GM19397 (cell line): ENCODE results near the gene PIGR.

Experiments
- ATAC-seq: cut with Tn5 transposase; IDR thresholded peaks from one replicate; pipeline ENCODE4 v1.9.1; 2021; ENCODE audit warnings: mild to moderate bottlenecking, moderate library complexity; ENCODE audit not compliant: unreplicated experiment

PIGR gene

GRCh38 chr1:206946261-206946660 lies at the start of gene PIGR:
TSS of gene PIGR (minus strand) at chr1:206946466. CDS start at chr1:206940531, 5,935 bp downstream.
- no peak for ATAC-seq

DNA sequence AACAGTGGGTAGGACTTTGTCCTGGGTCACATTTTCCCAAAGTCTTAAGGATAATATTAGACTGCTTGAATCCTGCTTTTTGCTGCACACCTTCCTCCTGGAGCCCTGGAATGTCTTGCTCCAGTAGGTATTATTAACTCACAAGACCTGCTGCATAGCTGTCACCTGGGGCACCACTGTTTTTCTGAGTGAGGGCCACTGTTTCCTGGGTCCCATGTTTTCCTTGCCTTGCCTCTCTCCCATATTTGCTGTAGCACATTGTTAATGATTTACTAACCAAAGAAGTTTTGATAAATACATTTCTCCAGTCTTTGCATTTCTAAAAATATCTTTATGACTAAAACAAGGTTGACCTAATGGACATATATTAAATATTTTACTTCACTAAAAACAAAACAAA lies 46.5 kb upstream of the PIGR start:
- ATAC-seq: no peak

GRCh38 chr1:206987873-206988272 lies 41.6 kb upstream of the PIGR start:
- no peak for ATAC-seq

DNA sequence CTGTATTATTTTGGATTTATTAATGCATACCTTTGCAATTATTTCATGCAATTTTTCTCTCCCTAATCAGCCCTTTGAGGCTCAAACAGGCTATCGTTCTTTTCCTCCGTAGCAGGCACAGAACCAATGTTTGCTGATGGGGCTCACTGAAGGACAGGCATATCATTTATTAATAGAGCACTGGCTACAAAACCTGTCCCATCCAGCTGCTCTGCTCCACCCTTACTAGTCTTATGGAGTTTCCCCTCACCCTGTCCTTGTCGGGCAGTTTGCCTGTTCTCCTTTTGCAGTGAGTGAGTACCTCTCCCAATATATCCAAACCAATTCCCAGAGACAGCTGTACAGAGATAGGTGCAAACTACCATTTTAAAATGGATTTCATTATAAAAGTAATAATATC lies 40.6 kb upstream of the PIGR start:
- no peak for ATAC-seq

DNA sequence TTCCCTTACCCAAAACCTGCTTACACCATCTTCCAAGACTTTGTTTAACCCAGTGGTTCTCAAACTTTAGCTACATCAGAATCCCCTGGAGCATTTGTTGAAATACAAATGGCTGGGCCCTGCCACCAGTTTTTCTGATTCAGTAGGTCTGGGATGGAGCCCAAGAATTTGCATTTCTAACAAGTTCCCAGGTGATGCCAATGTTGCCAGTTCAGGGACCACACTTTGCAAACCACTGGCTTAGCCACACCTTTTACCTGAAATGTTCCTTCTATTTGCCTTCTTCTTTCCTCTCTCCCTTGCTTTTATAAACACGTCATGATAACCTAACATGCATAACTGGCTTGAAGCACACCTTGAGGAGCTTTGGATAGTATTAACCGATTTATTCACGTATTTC lies 40.1 kb upstream of the PIGR start:
- no peak for ATAC-seq

- ATAC-seq: no peak
Observed at GRCh38 chr1:206985162-206985749, 39.0 kb upstream of the PIGR start.

- ATAC-seq: no peak
Observed at GRCh38 chr1:206982216-206982615, 36.0 kb upstream of the PIGR start.

GRCh38 chr1:206979379-206980043 lies 33.2 kb upstream of the PIGR start:
- ATAC-seq: no peak

- ATAC-seq: no peak
Observed at GRCh38 chr1:206978259-206978658, 32.0 kb upstream of the PIGR start.

GRCh38 chr1:206975306-206975705 lies 29.0 kb upstream of the PIGR start:
- ATAC-seq: no peak

DNA sequence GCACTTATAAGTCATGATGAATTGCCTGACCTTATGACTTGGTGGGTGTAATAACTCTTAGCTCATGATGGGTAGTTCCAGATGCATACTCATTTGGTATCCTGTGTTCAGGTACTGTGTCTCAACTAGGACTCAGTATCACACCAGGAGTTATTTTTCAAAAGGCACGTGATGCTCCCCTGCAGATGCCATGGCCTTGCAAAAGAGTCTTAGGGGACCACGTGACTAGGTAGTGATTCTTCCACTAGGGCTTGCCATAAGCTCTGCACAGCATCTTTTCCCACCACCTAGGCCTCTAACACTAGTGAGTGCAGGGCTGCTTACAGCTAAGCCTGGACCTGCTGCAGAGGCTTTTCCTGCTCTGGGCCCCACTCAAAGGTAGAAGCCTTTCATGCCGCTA lies 27.9 kb upstream of the PIGR start:
- ATAC-seq: no peak

DNA sequence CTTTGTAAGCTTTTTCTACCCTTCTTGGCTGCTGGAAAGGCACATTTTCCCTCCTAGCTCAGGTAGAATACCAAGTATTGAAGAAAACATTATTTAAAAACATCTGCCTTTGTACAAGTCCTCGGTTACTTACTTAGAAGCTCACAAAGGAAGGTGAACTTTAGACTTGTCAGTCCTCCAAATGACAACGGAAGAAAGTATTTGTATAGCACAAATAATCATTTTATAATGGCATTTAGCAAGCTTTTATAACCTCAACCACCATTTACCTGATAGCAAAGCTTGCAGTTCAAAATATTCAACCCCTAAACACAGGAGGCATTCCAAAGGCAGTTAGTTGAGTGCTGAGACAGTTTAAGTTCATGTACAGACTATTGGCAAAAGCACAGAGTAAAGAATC lies 26.5 kb upstream of the PIGR start:
- no peak for ATAC-seq

GRCh38 chr1:206971029-206971655 lies 24.9 kb upstream of the PIGR start:
- no peak for ATAC-seq

GRCh38 chr1:206970446-206970845 lies 24.2 kb upstream of the PIGR start, which contains the start of gene FCAMR:
TSS of gene FCAMR (minus strand) at chr1:206970460. CDS start at chr1:206970125, 335 bp downstream.
- no peak for ATAC-seq

DNA sequence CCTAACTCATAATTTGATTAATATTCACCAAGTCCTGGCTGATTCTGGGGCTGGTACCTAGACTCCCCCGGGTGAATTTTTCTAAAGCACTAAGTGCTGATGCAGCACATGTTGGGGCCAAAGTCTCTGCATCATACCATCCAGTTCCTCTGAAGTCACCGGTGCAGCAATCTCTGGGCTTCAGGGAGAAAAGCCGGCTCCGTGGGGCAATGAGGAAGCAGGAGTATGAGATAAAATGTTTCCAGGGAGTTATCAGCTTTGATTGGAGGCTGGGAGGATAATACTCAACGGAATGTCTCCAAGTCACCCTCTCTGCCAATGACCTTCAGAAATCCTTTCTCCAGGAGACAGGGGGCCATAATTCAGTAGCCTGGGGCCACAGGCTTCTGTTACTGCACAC lies 22.8 kb upstream of the PIGR start:
- no peak for ATAC-seq

DNA sequence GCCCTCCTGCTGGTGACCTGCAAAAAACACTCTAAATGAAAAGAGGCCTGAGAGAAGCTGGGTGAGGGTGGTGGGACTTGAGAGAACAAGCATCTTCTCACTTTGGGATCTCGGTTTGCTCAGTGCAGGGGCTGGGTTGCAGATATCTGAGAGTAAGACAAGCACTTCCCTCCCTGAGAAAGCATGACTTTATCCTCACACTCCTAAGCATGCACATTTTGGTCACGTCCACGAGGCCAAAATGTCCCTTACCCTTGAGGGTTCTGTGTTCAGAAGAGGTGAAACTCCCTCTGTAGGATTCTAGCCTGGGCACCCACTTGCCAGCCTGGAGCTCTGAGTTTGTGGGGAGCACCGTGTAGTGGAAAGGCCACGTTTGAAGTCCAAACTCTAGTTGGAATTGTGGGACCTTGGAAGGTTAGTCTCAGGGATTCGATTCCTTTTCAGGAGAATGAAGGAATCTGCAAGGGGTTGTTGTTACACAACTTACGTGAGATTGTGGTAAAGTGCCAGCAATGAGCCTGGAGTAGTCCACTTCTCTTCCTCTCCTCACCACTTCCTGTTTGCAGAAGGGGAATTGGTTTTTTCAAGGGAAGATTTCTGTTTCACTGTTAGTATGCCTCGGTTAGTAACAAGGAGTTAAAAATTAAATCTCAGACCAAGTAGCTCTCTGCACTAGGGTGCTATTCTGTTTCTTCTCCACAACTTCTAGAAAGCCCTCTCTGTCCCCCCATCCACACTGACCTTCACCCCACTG lies 21.0 kb upstream of the PIGR start:
- peak; percentile 45 for ATAC-seq

DNA sequence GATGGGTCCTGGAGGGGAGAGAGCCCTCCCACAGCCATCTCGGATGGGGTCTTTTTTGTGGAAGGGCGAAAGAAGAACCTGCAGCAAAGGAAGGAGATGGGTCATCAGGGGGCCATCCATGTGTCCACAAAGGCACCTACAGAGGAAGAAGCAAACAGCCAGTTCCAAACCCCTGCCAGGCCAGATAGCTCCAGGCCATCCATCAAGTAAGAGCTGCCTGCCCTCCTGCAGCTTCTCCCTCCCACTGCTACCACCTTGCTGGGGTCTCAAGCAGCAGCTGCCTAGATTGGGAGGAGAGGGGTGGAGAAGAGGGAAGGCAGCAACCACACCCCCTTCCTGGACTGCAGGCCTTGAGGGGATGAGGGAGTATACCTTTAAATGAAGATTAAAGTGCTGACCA lies 19.5 kb upstream of the PIGR start:
- ATAC-seq: no peak

- no peak for ATAC-seq
Observed at GRCh38 chr1:206963740-206964139, 17.5 kb upstream of the PIGR start.

GRCh38 chr1:206963119-206963712 lies 16.9 kb upstream of the PIGR start:
- ATAC-seq: no peak

DNA sequence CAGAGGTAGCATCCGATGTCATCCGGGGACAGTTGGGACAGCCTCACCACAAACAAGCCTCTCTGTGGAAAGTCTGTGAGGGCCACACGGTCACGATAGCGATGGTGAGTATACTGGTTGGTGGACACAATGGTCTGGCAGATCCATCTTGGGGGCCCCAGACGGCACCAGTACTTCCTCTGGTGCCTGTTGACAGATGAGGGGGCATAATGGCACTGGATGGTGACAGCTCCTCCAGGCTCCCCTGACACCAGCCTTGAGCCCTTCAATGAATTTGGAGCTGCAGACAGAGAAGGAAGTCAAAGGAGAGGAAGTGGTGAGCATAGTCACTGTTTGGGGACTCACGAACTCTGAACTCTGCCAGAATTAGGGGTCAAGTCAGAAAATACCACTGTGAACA lies 16.0 kb upstream of the PIGR start:
- ATAC-seq: no peak

DNA sequence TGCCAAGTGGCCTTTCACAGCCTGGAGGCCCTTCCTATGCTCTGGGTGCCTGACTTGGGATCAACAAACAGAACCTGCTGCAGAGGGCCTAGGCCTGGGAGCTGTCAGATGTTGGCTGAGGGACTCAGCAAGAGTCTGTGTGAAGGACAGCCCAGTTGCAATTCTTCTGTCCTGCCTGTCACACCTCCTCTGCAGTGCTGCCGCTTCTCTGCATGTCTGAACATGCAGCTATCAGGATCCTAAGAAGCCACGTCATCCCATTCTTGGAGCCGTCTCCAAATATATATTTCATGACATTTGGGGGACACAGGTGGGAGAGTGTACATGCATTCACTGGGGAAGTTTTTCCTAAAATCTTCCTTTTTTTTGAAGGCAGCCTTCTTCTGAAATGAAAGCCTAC lies 15.4 kb upstream of the PIGR start:
- ATAC-seq: no peak
